Measurements from ENCODE around the gene ATXN1.

- TF ChIP-seq, protein P1, sequence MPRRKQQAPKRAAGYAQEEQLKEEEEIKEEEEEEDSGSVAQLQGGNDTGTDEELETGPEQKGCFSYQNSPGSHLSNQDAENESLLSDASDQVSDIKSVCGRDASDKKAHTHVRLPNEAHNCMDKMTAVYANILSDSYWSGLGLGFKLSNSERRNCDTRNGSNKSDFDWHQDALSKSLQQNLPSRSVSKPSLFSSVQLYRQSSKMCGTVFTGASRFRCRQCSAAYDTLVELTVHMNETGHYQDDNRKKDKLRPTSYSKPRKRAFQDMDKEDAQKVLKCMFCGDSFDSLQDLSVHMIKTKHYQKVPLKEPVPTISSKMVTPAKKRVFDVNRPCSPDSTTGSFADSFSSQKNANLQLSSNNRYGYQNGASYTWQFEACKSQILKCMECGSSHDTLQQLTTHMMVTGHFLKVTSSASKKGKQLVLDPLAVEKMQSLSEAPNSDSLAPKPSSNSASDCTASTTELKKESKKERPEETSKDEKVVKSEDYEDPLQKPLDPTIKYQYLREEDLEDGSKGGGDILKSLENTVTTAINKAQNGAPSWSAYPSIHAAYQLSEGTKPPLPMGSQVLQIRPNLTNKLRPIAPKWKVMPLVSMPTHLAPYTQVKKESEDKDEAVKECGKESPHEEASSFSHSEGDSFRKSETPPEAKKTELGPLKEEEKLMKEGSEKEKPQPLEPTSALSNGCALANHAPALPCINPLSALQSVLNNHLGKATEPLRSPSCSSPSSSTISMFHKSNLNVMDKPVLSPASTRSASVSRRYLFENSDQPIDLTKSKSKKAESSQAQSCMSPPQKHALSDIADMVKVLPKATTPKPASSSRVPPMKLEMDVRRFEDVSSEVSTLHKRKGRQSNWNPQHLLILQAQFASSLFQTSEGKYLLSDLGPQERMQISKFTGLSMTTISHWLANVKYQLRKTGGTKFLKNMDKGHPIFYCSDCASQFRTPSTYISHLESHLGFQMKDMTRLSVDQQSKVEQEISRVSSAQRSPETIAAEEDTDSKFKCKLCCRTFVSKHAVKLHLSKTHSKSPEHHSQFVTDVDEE (CRISPR knock-in tag; IDR thresholded peaks at IDR 0.05): no peak
- no peak for TF ChIP-seq POU6F1 (CRISPR knock-in tag; IDR thresholded peaks at IDR 0.05; ENCODE audit: borderline replicate concordance, low read depth)
- no peak for TF ChIP-seq PPARA (CRISPR knock-in tag; IDR thresholded peaks at IDR 0.05; ENCODE audit: borderline replicate concordance)
- no peak for TF ChIP-seq ISL1 (CRISPR knock-in tag; IDR thresholded peaks at IDR 0.05)
- TF ChIP-seq GLIS3 (CRISPR knock-in tag; IDR thresholded peaks at IDR 0.05): no peak
- no peak for TF ChIP-seq ARNTL (CRISPR knock-in tag; IDR thresholded peaks at IDR 0.05; ENCODE audit: borderline replicate concordance, low read depth)
These were observed 334.1 kb downstream of the ATXN1 start for GRCh38 chr6:16427124-16427523.
